Measurements from ENCODE around the gene BCAS3.
"Not testable (repeated sequence)": the region's sequence is repeated elsewhere in the genome, so short reads cannot be mapped to it uniquely, and the experiment has no call there.

The BCAS3 gene

DNA sequence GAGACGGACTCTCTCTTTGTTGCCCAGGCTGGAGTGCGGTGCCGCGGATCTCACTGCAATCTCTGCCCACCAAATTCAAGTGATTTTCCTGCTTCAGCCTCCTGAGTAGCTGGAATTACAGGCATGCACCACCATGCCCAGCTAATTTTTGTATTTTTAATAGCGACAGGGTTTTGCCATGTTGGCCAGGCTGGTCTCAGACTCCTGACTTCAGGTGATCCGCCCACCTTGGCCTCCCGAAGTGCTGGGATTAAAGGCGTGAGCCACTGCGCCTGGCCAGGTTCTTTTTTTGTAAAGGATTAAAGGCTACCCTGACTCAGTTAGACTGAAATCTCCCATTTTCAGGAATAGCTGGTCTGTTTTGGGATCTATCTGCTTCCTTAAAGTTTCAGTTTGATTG lies 681.9 kb downstream of the BCAS3 start:
- not testable (repeated sequence) for DNase-seq

DNA sequence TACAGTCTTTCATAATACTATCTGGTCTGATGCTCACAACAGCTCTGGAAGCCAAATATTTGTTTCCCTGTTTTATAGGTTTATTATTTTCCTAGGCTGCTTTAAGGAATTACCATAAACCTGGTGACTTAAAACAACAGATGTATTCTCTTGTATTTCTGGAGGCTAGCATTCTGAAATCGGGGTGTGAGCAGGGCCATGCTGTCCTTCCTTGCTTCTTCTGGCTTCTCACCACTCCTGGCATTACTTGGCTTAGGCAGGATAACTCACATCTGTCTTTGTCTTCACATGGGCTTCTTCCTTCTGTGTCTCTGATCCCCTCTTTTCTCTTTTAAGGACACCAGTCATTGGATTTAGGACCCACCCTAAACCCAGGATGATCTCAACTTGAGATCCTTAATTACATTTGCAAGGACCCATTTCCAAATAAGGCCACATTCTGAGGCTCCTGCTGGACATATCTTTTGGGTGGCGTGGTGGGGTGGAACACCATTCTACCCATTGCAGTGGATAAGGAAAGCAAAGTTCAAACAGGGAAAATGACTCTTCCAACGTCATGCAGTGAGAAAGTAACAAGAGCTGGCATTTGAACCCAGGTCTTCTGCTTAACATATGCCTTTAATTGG lies 682.8 kb downstream of the BCAS3 start:
- DNase-seq: no peak

DNA sequence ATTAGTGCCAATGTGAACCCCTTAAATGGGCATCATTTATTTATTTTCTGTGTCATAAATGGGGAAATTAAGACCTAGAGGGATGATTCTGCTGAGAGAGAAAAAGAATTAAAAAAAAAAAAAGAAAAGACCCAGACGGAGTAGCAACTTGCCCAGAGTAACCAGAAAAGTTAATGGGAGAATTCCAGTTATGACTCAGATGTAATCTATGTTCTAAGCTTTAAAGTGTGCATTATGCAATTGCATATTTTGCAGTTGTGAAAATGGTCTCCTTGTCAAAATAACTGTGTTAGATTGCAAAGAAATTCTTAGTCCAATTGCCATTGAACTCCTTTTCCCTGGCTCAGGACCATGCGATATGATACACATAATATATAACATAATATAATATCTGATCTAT lies 683.4 kb downstream of the BCAS3 start:
- DNase-seq: no peak

DNA sequence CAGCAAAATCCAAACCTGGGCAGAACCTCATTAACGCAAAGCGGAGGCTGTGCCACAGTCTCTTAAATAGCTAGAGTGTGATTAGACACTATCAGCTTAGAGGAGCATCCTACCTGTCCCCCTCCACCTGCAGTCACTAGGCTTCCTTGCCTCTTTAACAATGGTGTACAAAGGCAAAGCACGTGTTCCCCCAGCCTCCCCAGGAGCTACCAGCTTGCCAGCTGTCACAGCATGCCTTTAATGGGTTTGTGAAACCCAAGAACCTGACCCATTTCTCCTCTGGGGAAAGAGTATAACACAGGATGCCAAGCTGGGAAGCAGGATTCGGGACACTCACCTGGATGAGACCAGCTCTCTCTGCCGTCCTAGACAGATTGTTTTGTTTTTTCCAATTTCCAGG lies 684.7 kb downstream of the BCAS3 start:
- DNase-seq: no peak

DNA sequence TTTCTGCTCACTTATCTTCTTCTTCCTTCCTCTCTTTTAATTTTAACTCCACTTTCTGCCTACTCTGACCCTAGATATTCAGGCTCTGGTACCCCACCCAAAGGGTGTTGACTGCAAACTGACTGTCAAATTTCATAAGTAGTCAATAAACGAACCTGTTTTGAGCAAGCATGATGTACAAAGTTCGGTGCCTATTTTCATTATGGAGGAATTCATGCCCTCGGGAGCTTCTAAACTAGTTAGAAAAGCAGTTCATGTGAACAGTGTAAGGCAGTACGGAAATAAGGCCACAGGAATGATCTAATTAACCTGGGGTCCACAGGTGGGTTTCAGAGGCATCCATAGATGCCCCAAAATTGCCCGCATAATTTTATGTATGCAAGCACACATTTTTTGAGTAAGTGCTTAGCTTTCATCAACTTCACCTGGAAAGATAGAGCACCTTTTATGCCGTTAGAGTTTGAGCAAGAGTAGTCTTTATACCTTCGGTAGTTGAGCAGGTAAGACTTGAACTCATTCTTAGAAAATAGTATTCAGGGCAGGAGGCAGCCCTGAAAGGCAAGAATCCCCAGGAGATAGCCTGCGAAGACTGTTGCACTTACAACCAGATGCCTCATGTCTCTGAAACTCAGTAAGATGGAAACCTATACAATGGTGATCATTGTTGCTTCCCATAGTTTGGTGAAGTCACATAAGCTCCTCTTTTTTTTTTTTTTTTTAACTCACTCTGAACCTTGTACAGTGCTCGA lies 685.4 kb downstream of the BCAS3 start:
- DNase-seq: no peak

DNA sequence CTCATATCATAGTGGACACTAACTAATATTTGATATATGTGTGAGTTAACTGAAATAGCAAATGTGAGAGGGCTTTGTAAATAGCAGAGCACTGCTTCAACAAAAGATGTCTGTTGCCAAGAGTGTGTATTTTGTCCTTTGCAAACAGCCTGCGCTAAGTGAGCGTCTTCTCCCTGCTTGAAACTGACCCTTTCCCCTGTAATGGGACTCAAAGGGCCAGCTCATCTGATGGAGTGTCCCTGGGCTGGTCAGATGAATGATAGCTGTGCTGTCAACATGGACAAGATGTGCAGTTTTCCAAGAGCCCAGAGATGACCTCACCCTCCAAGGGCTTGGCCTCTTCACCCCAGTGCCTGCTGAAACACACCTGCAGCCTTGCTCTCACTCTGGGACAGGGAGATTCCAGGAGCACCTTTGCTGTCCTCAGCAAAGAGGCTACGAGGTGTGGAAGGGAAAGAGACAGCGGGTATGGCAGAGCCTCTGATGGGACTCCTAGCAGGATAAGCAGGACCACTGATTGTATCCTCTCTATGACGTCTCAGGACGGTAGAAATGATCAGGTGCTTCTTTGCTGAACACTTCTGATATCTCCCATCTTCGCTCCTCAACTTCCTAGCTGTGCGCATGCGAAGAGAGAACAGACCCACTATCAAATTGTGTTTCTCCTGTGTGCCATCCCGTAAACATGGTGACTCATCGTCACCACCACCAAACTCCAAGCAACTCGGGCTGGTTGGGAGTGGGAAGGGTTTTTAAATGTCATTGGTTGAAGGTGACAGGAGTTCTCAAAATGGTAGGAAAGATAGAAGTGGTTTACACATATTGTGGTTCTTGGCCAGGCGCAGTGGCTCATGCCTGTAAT lies 686.2 kb downstream of the BCAS3 start:
- no peak for DNase-seq

DNA sequence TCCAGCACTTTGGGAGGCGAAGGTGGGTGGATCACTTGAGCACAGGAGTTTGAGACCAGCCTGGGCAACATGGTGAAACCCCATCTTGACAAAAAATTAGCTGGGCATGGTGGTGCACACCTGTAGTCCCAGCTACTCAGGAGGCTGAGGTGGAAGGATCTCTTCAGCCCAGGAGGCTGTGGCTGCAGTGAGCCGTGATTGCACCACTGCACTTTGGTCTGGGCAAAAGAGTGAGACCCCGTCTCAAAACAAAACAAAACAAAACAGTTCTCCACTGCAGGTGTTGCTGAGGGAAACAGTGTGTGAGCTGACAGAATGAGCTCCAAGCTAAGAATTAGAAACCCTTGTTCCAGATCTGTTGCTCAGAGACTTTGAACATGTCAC lies 686.8 kb downstream of the BCAS3 start:
- no peak for DNase-seq

DNA sequence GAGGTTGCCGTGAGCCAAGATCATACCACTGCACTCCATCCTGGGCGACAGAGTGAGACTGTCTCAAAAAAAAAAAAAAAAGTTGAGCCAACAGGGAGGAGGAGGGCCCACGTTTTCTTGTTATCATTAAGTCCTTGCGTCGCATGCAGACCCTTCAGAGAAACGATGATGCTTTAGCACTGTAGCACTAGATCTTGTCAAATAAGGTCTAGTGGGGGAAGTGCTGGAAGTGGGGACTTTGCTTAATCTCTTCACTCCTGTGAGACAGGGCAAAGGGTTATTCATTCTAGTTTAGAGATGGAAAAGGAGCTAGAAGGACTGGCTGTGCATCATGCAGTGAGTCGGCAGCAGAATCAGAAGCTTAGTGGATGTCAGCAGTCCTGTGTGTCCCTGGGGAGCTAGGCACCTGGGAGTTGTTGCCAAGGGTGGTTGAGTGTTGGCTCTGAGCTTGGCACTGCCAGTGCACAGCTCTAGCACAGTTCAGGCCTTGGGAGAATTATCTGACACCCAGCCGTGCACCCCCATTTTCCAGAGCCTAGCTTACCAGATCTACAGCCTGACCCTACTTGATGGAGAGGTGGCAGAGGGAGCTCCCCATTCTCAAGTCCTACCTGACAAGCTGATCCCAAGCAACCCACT lies 688.5 kb downstream of the BCAS3 start:
- DNase-seq: no peak

DNA sequence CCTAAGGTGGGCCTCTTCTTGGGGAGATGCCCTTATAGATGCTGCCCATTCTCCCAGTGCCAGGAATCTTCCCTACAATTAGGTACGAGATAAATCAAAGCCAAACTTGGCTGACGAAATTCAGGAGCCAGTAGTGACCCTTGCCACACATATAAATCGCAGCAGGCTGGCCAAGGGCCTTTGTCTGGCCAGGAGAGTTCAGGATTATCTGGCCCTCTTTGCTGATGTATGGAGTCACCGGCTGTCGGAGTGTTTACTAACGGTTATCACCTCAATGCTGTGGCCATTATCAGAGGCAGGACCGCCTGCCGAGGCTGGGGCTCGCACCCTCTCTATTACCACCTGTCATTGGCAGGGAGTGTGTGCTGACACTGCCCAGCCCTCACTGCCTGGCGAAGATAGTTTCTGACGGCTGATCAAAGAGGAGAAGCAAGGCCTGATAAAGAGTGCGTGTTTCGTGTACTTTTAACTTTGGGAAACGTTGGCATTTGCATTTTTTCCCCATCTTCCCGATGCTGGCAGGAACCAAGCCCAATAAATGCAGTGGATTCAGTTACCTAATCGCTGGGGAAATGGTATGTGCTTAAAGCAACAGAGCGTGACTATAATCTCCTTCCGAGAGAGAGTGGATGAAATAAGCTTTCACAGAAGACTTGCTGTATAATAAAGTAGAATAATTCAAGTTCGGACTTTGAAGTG lies 689.2 kb downstream of the BCAS3 start:
- no peak for DNase-seq

DNA sequence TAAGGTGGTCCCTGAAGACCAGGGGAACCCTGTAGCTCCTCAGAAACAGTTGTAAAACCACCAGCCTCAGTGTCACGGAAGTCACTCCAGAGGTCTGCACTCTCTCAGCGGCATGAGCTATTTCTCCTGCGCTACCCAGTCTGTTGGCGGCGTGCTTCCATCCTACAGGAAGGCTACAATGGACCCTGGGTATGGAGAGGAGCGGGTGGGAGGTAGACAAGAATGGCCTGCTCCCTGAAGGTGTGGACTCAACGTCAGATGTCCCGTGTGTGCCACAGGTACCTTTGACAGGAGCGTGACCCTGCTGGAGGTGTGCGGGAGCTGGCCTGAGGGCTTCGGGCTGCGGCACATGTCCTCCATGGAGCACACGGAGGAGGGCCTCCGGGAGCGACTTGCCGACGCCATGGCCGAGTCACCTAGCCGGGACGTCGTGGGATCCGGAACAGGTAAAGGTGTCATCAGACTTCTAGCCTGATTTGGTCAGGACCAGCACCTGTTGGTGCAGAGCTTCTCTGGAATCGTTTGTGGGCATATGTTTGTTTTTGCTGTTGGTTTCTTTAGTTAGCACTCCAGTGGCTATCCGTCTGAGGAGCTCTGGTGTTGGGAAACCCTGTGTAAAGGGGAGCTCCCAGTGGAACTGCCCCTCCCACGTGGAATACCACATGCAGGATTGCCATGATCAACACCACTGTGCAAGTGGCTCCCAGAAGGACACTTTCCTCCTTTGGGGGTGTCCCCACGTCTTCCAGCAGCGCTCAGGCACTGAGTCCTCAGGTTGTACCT lies 690.6 kb downstream of the BCAS3 start:
- no peak for DNase-seq

DNA sequence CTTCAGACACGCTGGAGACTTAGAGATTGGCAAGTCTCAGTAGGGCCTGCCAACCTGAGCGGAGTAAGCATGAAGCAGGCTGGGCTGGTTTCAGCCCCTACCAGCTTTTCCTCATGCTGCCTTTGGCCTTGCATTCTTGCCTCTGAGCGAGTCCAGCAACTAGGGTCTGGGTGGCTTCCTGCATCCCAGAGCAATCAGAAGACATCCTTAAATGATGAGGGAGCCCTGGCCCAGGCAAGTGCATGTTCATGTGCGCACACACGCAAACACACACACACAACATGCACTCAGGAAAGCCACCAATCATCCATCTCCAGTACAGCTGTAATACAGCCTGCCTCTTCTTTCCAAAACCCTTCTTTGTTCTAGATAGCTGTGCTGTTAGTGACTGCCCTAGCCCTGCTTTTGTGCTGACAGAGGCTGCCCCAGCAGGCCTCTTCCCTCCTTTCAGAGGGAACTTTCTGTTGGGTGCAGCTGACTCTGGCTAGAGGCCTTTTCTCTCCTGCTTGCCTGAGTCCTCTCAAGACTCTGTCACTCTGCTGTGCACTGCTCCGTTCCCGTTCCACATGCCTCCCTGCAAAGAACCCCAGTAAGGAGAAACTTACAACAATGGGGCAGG lies 691.3 kb downstream of the BCAS3 start:
- DNase-seq: no peak

DNA sequence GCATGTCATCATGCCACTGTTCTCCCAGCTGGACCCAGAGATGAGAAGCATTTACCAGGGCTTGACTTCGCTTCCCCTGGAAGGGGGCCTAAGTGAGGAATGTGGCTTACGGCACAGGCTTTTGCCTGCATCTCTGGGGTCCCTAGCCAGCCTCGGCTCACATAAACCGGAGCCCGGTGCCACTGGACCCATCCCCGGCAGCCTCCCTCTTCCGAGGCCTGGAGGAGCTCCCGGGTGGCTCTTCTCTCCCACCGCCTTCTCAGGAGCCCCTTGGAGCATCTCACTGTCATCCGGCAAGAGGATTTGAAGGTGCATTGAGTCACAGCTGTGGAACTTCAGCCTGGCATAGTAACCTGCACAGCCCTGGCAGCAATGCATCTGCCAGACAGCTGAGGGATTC lies 692.1 kb downstream of the BCAS3 start:
- DNase-seq: no peak

DNA sequence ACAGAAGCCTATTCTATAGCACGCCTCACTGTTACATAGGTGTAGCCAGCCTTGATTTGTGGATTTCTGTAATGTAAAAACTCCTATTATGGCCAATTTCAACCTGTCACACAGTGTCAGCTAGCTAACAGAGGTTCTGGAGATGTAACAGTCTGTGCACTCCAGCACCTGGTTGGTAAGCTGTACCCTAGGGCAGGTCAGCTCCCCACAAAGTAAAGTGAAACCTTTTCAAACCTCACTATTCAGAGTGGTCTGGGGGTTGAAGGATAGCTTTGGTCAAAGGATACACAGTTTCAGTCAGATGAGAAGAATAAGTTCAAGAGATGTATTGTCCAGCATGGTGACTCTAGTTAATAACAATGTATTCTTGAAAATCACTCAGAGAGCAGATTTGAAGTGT lies 693.5 kb downstream of the BCAS3 start:
- DNase-seq: no peak

DNA sequence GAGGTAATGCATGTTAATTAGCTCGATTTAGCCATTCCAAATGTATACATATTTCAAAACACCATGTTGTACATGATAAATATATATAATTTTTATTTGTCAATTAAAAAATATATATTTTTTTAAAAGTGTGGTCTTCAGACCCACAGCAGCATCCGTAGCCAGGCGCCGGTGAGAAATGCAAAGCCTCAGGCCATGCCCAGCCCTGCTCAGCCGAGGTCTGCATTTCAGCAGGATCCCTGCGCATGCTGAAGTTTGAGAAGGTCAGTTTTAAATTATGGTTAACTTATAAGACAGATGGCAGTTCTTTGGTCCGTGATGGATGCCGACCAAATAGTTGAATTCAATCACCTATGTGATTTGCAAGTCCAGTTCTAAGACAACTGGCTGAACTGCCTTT lies 694.0 kb downstream of the BCAS3 start:
- no peak for DNase-seq

DNA sequence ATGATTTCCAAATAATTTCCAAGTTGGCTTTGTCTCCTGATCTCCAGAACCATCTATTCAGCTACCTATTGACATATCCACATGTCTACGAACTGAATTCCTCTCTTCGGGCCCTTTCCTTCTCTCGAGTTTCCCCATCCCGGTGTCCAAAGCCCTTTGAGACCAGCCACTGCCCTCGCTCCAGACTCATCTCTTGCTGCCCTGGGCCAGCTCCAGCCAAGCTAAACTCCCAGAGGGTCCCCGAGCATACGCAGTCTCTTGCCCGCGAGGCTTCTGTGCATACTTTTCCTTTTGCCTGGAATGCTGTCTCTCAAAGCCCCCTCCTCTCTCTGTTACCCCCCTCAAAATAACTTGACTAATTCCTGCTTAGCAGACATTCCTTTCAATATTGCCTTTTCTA lies 694.8 kb downstream of the BCAS3 start:
- no peak for DNase-seq

DNA sequence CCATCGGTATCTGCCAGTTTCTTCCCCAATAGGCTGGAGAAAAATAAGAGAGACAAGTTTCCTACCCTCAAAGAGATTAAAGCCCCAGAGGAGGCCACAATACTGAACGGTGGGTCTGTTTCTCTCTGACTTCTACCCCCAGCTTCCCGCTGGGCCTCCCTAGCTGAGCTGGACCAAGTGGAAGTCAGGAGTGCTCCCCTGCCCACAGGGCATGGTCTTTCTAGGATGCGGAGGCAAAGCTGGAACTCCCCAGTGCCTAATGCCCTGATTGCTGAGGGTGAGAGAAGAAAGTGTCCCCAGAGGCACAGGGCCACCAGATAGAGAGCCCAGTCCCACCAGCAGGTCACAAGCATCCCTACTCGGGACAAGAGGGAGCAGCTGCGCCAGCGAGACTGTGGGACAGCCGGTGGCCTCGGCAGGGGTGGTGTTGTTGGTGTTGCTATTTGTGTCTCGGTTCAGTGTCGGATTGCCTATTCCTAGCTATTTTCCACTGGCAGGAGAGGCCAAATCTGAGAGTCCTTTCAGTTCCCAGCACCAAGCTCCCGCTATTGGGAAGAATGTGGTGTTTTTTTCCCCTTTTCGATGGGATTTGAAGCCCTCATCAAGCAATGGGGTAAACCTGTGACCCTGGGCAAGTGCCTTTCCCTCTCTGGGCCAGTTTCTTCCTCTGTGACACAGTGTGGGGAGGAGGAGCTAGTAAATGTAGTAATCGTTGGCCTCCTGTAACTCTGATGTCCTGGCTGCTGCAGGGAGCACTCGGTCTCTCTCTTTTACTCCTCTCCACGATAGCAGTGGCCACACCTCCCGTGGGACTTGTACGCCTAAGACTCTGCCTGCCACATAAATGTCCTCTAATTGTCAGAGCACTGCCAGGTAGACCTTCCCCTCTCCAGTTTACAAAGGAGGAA lies 699.5 kb downstream of the BCAS3 start:
- no peak for DNase-seq

DNA sequence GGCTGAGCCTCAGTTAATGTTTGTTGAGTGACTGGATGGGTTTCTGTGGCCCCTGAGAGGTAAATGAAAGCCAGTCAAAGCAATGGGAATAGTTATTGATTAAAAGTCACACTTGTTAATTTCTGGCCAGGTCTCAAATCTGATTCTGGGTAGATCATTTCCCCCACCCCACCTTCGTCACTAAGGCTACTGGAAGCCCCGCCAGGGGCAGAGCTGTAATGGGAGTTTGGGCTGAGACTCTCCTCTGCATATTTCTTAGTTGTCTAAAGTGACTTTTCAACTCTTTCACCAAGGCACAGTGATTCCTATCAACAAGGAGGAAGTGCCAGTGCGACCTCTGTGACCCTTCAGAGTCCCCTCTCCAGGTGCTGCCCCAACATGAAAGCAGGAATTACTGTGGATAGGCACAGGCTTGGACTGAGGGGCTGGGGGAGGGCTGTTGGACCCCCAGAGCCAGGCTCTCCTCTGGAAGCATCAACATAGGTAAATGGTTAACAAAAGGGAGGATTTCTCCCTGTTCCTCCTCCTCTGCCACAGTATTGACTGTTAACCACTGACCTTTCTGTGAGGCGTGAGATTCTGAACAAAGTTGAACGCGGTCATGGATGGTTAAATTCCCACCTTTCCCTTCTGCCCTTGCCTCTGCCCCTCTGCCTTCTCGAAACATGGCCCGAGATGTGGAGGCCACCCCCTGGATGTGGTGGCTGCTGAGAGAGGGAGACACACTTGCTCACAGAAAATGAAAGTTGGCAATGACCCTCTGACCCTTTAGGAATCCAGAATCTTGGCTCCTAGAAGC lies 701.2 kb downstream of the BCAS3 start:
- no peak for DNase-seq

DNA sequence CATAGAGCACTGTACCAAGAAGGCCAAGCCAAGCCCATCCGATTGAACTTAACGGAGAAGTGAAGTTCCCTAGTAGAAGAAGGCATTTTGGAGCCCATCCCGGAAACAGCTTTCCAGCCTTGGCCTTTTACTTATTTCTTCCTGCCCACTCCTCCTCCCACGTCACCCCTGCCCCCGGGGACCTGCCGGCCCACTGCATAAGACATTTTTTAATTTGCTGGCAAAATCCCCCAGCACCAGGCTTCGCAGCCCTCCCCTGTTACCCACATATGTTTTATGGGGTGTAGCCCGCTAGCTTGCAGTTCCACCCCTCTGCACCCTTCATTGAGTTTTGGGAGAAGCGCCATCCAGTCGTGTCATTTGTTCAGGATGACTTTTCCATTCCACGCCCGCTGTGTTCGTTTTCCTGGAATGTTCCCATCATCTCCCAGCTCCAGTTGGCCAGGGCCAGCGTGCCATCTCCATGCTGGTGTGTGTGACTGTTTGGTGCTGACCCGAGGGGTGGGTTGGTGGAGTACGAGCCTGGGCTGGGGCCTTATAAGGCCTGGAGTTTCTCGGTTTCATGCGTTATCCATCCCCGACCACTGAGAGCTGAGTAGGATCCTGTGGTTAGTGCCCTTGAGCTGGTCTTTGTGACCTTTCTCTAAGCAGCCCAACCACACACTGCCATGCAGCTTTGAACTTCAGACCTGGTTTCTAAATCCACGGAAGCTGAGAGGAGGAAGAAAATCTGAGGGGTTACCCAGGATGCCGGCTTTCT lies 702.0 kb downstream of the BCAS3 start:
- DNase-seq: no peak

Data from activated gamma-delta T cell treated with Interleukin-2 at 50 U/mL for 16 hours (primary cell).